Astrocyte (in vitro differentiated cells and primary cell): ENCODE results near the gene CD80. TPM values are rescaled to one million over a fixed set of nuclear protein-coding genes. Genes with fewer than 3 reads are reported as not detected.

ENCODE experiments used
- DNase-seq: peaks from one replicate; pipeline ENCODE4 v3.0.0-alpha.2; 2010; ENCODE audit warnings: low read depth
- FAIRE-seq: peaks from 2 replicates; lab custom pipeline; 2011; peaks lifted over from hg19 to GRCh38; lab: Jason Lieb, UNC
- H2AFZ ChIP-seq: 2 replicates; pipeline ENCODE4 v1.6.0; 2012; ENCODE audit warnings: low read depth, low read length, inconsistent platforms
- H3K27ac ChIP-seq: 2 replicates; pipeline ENCODE4 v1.5.1; 2011; ENCODE audit warnings: low read depth, low read length, inconsistent platforms
- H3K27me3 ChIP-seq: 2 replicates; pipeline ENCODE4 v1.6.0; 2011; ENCODE audit warnings: low read length, inconsistent platforms; ENCODE audit not compliant: insufficient read depth
- H3K36me3 ChIP-seq: 2 replicates; pipeline ENCODE4 v1.5.1; 2011; ENCODE audit warnings: low read length, inconsistent platforms; ENCODE audit not compliant: insufficient read depth
- H3K4me1 ChIP-seq: 2 replicates; pipeline ENCODE4 v1.5.1; 2011; ENCODE audit warnings: low read length, inconsistent platforms; ENCODE audit not compliant: insufficient read depth
- H3K4me2 ChIP-seq: 2 replicates; pipeline ENCODE4 v1.6.0; 2012; ENCODE audit warnings: low read length, inconsistent platforms
- H3K4me3 ChIP-seq: 2 replicates; pipeline ENCODE4 v1.5.1; 2011; ENCODE audit warnings: low read depth, mild to moderate bottlenecking, low read length, inconsistent platforms; ENCODE audit not compliant: insufficient read depth
- H3K79me2 ChIP-seq: 2 replicates; pipeline ENCODE4 v1.6.0; 2012; ENCODE audit warnings: mild to moderate bottlenecking, low read length, inconsistent platforms; ENCODE audit not compliant: insufficient read depth
- H3K9ac ChIP-seq: 2 replicates; pipeline ENCODE4 v1.6.0; 2012; ENCODE audit warnings: mild to moderate bottlenecking, low read length, inconsistent platforms
- H3K9me3 ChIP-seq: 2 replicates; pipeline ENCODE4 v1.5.1; 2012; ENCODE audit warnings: low read depth, mild to moderate bottlenecking, low read length, inconsistent platforms; ENCODE audit not compliant: insufficient read depth
- H4K20me1 ChIP-seq: 2 replicates; pipeline ENCODE4 v1.6.0; 2012; ENCODE audit warnings: low read length, inconsistent platforms; ENCODE audit not compliant: insufficient read depth
- H3K27ac Mint-ChIP-seq: one replicate; pipeline ENCODE4 v1.8.0; 2021; ENCODE audit warnings: mild to moderate bottlenecking, mixed read lengths; ENCODE audit not compliant: unreplicated experiment
- H3K27me3 Mint-ChIP-seq: one replicate; pipeline ENCODE4 v1.8.0; 2021; ENCODE audit warnings: low read depth, mixed read lengths; ENCODE audit not compliant: unreplicated experiment
- H3K36me3 Mint-ChIP-seq: one replicate; pipeline ENCODE4 v1.8.0; 2021; ENCODE audit warnings: low read depth, mixed read lengths; ENCODE audit not compliant: unreplicated experiment
- H3K4me1 Mint-ChIP-seq: one replicate; pipeline ENCODE4 v1.8.0; 2021; ENCODE audit warnings: low read depth, mixed read lengths; ENCODE audit not compliant: unreplicated experiment
- H3K4me3 Mint-ChIP-seq: one replicate; pipeline ENCODE4 v1.8.0; 2021; ENCODE audit warnings: mild to moderate bottlenecking, moderate library complexity, mixed read lengths; ENCODE audit not compliant: unreplicated experiment
- H3K9me3 Mint-ChIP-seq: one replicate; pipeline ENCODE4 v1.8.0; 2021; ENCODE audit warnings: mild to moderate bottlenecking, mixed read lengths; ENCODE audit not compliant: unreplicated experiment
- CTCF ChIP-seq: IDR thresholded peaks from 2 replicates; pipeline ENCODE4 v1.5.1; 2011; ENCODE audit warnings: low read depth, mild to moderate bottlenecking, inconsistent platforms, low read length, moderate library complexity; ENCODE audit not compliant: insufficient read depth
- EZH2 ChIP-seq: IDR thresholded peaks from 2 replicates; pipeline ENCODE4 v1.6.1; 2012; ENCODE audit warnings: mild to moderate bottlenecking, low read length, inconsistent platforms; ENCODE audit not compliant: insufficient read depth
- total RNA-seq: library from RNA; stranded (reverse); gene quantifications from 2 replicates; pipeline ENCODE4 v1.2.1, GENCODE V29; 2021

The CD80 gene
- total RNA-seq, 1 donor from 2014 or later: not detected

- H3K4me1 Mint-ChIP-seq: no peaks in the 10 kb centered on the region
- H3K9me3 ChIP-seq: no peaks in the 10 kb centered on the region
- no peaks in the 10 kb centered on the region for H3K79me2 ChIP-seq
- no peak for DNase-seq
- H3K9me3 Mint-ChIP-seq: peaks cover 2% of the 10 kb centered on the region
- H3K36me3 Mint-ChIP-seq: peaks cover 32% of the 10 kb centered on the region
- H3K27me3 Mint-ChIP-seq: no peaks in the 10 kb centered on the region
- no peaks in the 10 kb centered on the region for H3K27me3 ChIP-seq
- FAIRE-seq: no peak
- H3K4me2 ChIP-seq: no peak overlapping the region
- H4K20me1 ChIP-seq: no peaks in the 10 kb centered on the region
- no peak overlapping the region for H3K27ac Mint-ChIP-seq
- no peak overlapping the region for H3K9ac ChIP-seq
- no peak overlapping the region for H3K4me3 Mint-ChIP-seq
- H3K27ac ChIP-seq: no peak overlapping the region
- TF ChIP-seq CTCF: no peak
- peaks cover 59% of the 10 kb centered on the region for H3K36me3 ChIP-seq
- no peak overlapping the region for H3K4me3 ChIP-seq
- H3K4me1 ChIP-seq: no peaks in the 10 kb centered on the region
- H2AFZ ChIP-seq: no peak overlapping the region
Observed at GRCh38 chr3:119518026-119518425, 41.4 kb downstream of the CD80 start.

DNA sequence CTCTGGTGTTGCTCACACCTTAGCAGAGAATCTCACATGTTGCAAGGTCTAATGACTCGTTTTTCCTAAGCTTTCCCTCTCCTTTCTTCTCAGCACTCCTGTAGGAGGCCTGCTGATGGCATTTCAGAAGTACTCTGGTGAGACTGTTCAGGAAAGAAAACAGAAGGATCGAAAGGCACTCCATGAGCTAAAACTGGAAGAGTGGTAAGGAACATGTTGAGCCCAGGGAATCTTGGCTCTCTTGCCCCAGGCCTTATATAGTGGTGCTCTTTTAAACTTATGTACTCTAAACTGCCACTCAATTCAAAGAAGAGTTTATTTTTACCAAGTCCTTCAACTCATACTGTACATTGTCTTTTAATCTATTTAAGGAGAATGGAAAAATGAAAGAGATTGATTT, 42.3 kb downstream of the CD80 start:
- Histone ChIP-seq H3K9me3 (no peaks in the 10 kb centered on the region), H4K20me1 (no peaks in the 10 kb centered on the region), H3K4me1 (no peaks in the 10 kb centered on the region), H3K4me2 (no peak overlapping the region), H2AFZ (no peak overlapping the region), H3K36me3 (peaks cover 61% of the 10 kb centered on the region), H3K79me2 (no peaks in the 10 kb centered on the region), H3K9ac (no peak overlapping the region), H3K4me3 (no peak overlapping the region), H3K27ac (no peak overlapping the region), H3K27me3 (no peaks in the 10 kb centered on the region)
- Mint-ChIP-seq H3K4me3 (no peak overlapping the region), H3K4me1 (no peaks in the 10 kb centered on the region), H3K27me3 (no peaks in the 10 kb centered on the region), H3K27ac (no peak overlapping the region), H3K9me3 (peaks cover 2% of the 10 kb centered on the region), H3K36me3 (peaks cover 32% of the 10 kb centered on the region)
- no peak for DNase-seq
- no peak for TF ChIP-seq CTCF
- TF ChIP-seq EZH2: no peak
- FAIRE-seq: no peak

DNA sequence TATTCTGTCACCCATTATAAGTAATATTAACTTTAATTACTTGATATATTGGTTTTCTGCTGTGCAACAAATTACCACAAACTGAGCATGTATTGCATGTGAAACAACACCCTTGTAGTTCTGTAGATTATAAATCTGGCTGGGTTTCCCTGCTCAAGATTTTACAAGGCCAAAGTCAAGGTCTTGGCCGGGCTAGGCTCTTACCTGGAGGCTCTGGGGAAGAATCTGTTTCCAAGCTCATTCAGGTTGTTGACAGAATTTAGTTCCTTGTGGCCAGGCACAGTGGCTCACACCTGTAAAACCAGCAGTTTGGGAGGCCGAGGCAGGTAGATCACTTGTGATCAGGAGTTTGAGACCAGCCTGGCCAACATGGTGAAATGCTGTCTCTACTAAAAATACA, 44.8 kb downstream of the CD80 start:
- Mint-ChIP-seq H3K4me3 (no peak overlapping the region), H3K27me3 (no peaks in the 10 kb centered on the region), H3K27ac (no peak overlapping the region), H3K9me3 (peaks cover 2% of the 10 kb centered on the region), H3K36me3 (peaks cover 24% of the 10 kb centered on the region), H3K4me1 (no peaks in the 10 kb centered on the region)
- FAIRE-seq: no peak
- H2AFZ ChIP-seq: no peak overlapping the region
- TF ChIP-seq CTCF: no peak
- no peak overlapping the region for H3K27ac ChIP-seq
- no peaks in the 10 kb centered on the region for H3K27me3 ChIP-seq
- H3K9ac ChIP-seq: no peak overlapping the region
- no peaks in the 10 kb centered on the region for H4K20me1 ChIP-seq
- H3K4me1 ChIP-seq: no peaks in the 10 kb centered on the region
- no peak overlapping the region for H3K4me3 ChIP-seq
- DNase-seq: no peak
- no peaks in the 10 kb centered on the region for H3K79me2 ChIP-seq
- peaks cover 51% of the 10 kb centered on the region for H3K36me3 ChIP-seq
- H3K9me3 ChIP-seq: no peaks in the 10 kb centered on the region
- no peak overlapping the region for H3K4me2 ChIP-seq
